8988T (cell line): Measurements from ENCODE around the gene UBALD1.
"Not testable (repeated sequence)": the region's sequence is repeated elsewhere in the genome, so short reads cannot be mapped to it uniquely, and the experiment has no call there.

ENCODE experiments used
- DNase-seq: peaks from one replicate; pipeline ENCODE4 v3.0.0; 2011

Gene UBALD1

GRCh38 chr16:4593086-4593485 lies 21.6 kb downstream of the UBALD1 start:
- DNase-seq: no peak

- DNase-seq: no peak
Observed at GRCh38 chr16:4591706-4592470, 22.8 kb downstream of the UBALD1 start.

GRCh38 chr16:4591191-4591590 lies 23.5 kb downstream of the UBALD1 start:
- no peak for DNase-seq

GRCh38 chr16:4588961-4589360 lies 25.7 kb downstream of the UBALD1 start:
- DNase-seq: no peak

GRCh38 chr16:4588386-4588785 lies 26.3 kb downstream of the UBALD1 start:
- no peak for DNase-seq

- DNase-seq: no peak
Observed at GRCh38 chr16:4586291-4586690, 28.4 kb downstream of the UBALD1 start.

- no peak for DNase-seq
Observed at GRCh38 chr16:4583906-4584305, 30.8 kb downstream of the UBALD1 start.

GRCh38 chr16:4580250-4580649 lies 34.4 kb downstream of the UBALD1 start:
- no peak for DNase-seq

- DNase-seq: no peak
Observed at GRCh38 chr16:4578961-4579530, 35.6 kb downstream of the UBALD1 start.

GRCh38 chr16:4576008-4576407 lies 38.7 kb downstream of the UBALD1 start:
- no peak for DNase-seq

GRCh38 chr16:4574919-4575705 lies 39.6 kb downstream of the UBALD1 start:
- DNase-seq: no peak

- not testable (repeated sequence) for DNase-seq
Observed at GRCh38 chr16:4573926-4574325, 40.8 kb downstream of the UBALD1 start.

GRCh38 chr16:4572715-4573114 lies 42.0 kb downstream of the UBALD1 start:
- DNase-seq: no peak

GRCh38 chr16:4570688-4571321 lies 43.9 kb downstream of the UBALD1 start:
- no peak for DNase-seq

- DNase-seq: no peak
Observed at GRCh38 chr16:4570086-4570485, 44.6 kb downstream of the UBALD1 start.

GRCh38 chr16:4566144-4566543 lies 48.5 kb downstream of the UBALD1 start:
- no peak for DNase-seq

- DNase-seq: no peak
Observed at GRCh38 chr16:4564661-4565267, 49.9 kb downstream of the UBALD1 start.

GRCh38 chr16:4561596-4561995 lies 53.1 kb downstream of the UBALD1 start:
- no peak for DNase-seq
